ES-I3 (cell line): ENCODE results near the gene SMC2.

Experiments used
- H3K36me3 ChIP-seq: 2 replicates; pipeline ENCODE4 v1.6.1; 2013; ENCODE audit warnings: mild to moderate bottlenecking, low read length, control low read depth, moderate library complexity; ENCODE audit not compliant: insufficient read depth
- H3K4me1 ChIP-seq: 2 replicates; pipeline ENCODE4 v1.6.1; 2013; ENCODE audit warnings: mild to moderate bottlenecking, control low read depth, low read length; ENCODE audit not compliant: insufficient read depth
- H3K9ac ChIP-seq: 2 replicates; pipeline ENCODE4 v1.6.1; 2013; ENCODE audit warnings: low read depth, mild to moderate bottlenecking, low read length, moderate library complexity
- H3K9me3 ChIP-seq: 2 replicates; pipeline ENCODE4 v1.6.1; 2013; ENCODE audit warnings: mild to moderate bottlenecking, low read length, moderate library complexity; ENCODE audit not compliant: control insufficient read depth, insufficient read depth

The SMC2 gene

DNA sequence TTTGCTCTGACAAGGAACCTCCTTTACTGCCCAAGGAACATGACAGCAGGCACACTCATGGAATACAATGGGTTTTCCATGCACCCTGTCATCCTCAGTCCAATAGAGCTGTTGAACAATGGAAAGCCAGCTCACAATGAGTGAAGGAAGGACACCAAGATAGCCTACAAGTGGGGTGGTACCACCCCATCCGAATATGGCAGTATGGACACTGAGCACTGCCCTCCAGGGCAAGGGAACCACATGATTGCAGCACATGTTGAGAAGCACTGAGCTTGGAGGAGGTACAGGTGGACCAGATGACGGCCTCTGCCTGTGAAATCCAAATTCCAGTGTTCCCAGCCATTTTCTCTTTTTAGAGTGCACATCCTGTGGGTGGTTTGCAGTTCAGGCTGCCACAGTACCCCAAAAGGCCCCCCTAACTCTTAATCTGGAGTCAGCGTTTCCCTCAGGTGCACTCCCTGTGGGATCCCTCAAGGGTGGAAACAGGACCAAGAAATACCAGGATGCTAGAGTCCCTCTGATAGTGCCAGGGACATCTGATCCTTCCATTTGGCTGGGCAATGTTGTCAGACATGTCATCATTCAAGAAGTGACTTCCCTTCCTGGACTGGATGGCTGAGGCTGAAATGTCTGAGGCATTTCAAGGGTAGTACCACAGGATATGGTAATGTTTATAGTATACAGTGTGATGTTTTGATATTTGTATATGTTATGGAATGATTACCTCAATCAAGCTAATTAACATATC, 48.9 kb downstream of the SMC2 start:
- H3K4me1 ChIP-seq, result no peaks in the 10 kb centered on the region
- no peak overlapping the region for H3K9ac ChIP-seq
- H3K9me3 ChIP-seq, result no peaks in the 10 kb centered on the region
- no peaks in the 10 kb centered on the region for H3K36me3 ChIP-seq

DNA sequence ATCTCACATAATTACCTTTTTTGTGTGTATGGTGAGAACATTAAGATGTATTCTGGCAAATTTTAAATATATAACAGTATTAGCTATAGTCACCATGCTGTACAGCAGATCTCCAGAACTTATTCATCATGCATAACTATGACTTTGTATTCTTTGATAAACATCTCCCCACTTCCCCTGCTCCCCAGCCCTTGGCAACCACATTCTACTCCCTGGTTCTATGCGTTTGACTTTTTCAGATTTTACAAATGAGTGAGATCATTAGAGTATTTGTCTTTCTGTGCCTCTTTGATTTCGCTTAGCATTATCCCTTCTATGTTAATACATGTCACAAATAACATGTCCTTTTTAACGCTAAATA, 49.4 kb downstream of the SMC2 start:
- Histone ChIP-seq H3K9me3 (no peaks in the 10 kb centered on the region), H3K9ac (no peak overlapping the region), H3K4me1 (no peaks in the 10 kb centered on the region), H3K36me3 (no peaks in the 10 kb centered on the region)

DNA sequence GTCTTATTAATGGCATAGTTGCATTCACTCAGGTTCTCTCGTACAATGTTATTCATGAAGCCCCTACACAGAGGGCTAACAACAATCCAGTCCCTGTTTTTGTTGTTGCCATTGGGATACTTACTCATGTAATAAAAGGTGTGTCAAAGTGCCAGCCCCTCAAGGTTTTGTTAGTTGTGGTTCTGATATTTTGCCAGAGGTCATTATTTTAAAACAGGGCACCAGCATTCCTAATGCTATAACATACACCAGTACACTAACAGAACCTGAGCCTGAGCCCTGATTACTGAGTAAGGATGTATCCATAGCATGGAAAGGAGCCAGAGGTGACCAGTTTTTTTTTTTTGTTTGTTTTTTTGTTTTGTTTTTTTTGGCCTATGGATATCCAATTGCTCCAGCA, 50.2 kb downstream of the SMC2 start:
- Histone ChIP-seq H3K4me1 (no peaks in the 10 kb centered on the region), H3K9me3 (no peaks in the 10 kb centered on the region), H3K36me3 (no peaks in the 10 kb centered on the region), H3K9ac (no peak overlapping the region)

DNA sequence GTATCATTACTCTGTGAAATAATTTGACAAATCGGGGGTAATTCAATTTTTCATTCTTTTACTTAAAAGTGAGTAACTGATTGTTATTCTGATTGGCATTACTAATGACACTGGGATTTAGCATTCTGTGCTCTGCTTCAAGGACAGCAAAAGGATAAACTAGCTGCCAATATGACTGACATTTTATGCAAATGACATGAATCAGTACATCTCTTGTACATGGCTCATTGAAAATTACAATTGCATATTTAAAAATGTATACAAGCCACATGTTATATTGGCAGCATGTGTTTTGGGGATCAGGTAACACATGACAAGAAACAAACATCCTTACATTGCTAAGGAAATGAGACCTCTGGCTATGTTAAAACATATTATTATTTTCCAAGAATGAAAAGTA, 79.0 kb downstream of the SMC2 start:
- H3K36me3 ChIP-seq, result no peaks in the 10 kb centered on the region
- H3K9me3 ChIP-seq, result no peaks in the 10 kb centered on the region; the same call in 1 of the 2 replicates
- no peak overlapping the region for H3K9ac ChIP-seq
- H3K4me1 ChIP-seq, result no peaks in the 10 kb centered on the region

DNA sequence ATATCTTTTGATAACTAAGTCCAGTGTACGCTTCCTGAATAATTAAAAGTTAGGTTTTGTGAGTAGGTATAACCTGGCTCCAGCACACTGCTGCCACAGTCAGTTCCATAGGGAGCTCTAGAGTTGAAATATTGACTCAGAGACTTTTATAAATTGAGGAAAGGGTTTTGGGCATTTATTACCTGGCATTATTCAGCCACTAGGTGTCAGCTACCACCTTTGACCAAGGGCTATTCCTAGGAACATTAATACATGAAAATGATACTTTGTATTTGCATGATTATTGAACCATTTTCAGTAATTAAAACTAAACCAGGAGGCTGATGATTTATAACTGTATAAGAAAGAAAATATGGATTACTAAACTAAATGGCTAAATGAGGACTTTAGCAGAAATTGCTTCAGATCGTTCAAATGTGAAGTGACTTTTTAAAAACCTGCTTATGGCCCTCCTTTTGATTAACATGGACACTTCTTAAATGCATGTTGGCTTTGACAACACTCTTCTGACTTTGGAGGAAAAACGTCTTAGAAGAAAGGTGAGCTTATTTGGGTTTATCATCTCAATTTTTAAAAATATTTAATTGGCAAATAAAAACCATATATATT, 83.0 kb downstream of the SMC2 start:
- Histone ChIP-seq H3K9me3 (no peaks in the 10 kb centered on the region), H3K9ac (no peak overlapping the region), H3K36me3 (no peaks in the 10 kb centered on the region), H3K4me1 (no peaks in the 10 kb centered on the region)

DNA sequence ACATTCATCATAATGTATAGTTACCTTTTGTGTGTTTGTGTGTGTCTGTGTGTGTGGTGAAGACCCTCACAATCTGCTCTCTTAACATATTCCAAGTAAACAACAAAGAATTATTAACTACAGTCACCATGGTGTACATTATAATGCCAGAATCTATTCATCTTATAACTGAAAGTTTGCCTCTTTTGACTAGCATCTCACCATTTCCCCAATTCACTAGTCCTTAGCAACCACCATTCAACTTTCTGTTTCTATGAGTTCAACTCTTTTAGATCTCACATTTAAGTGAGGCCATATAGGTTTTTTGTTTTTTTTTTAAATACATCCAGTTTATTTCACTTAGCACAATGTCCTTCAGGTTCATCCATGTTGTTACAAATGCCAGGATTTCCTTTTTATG, 83.6 kb downstream of the SMC2 start:
- H3K36me3 ChIP-seq, result no peaks in the 10 kb centered on the region
- H3K9ac ChIP-seq, result no peak overlapping the region
- no peaks in the 10 kb centered on the region for H3K4me1 ChIP-seq
- no peaks in the 10 kb centered on the region for H3K9me3 ChIP-seq
